Spleen (tissue), 7 donors: Measurements from ENCODE around the gene SGCA.

Source experiments
- POLR2AphosphoS5 ChIP-seq, 3 donors: sonication (generic); formaldehyde crosslinking; IDR thresholded peaks; one replicate each; pipeline ENCODE4 v1.5.1; 2017; ENCODE audit warnings: antibody characterized with exemption in 3 of 3
- TF ChIP-seq, protein P1 (sequence below), 11 experiments: fragments of 200-600 bp in 7 of 11; fragments of 450-650 bp in 4 of 11; sonication (generic) in 4 of 11; IDR thresholded peaks in 8 of 11; conservative IDR thresholded peaks in 3 of 11; 1 replicate in 7 of 11; 2 replicates in 4 of 11; pipeline versions ENCODE4 v1.4.0 to v1.8.0; 2016 to 2021; ENCODE audit warnings: antibody characterized with exemption in 11 of 11, inconsistent platforms in 4 of 11, mild to moderate bottlenecking in 1 of 11
- donor health status: DM: no; HTN: no; CAD: no; lungs with moderate emphysema.
- donor health status: DM: no; HTN: no; CAD: no.
- donor health status: DM: no; HTN: no; CAD: no.

DNA sequence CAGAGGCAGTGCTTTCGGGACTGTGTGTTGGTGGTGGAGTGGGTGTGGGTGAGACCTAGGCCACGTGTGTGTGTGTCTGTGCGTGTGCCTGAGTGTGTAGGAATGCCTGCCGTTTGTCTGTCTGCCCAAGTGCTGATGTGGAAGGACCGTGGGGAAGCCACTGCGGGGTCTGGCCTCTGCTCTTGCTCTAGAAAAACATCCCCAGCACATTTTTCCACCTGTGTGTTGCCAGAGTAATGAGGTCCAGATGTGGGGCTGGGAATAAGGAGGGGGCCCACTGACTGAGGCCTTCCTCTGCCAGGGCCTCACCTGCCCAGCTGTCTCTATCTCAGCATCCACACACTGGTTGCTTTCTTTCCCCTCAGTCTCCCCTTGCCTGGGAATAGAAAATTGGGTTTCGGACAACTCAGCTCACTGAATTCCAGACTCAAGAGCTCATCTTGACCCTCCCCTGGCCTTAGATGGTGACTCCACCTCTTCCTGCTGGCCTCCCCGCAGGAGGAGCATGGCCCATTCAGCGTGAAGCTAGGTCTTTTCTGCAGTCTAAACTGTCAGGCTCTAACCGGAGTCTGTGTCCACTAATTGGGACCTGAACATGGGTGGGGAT is 7.6 kb downstream of the SGCA start:
- TF ChIP-seq, protein P1, sequence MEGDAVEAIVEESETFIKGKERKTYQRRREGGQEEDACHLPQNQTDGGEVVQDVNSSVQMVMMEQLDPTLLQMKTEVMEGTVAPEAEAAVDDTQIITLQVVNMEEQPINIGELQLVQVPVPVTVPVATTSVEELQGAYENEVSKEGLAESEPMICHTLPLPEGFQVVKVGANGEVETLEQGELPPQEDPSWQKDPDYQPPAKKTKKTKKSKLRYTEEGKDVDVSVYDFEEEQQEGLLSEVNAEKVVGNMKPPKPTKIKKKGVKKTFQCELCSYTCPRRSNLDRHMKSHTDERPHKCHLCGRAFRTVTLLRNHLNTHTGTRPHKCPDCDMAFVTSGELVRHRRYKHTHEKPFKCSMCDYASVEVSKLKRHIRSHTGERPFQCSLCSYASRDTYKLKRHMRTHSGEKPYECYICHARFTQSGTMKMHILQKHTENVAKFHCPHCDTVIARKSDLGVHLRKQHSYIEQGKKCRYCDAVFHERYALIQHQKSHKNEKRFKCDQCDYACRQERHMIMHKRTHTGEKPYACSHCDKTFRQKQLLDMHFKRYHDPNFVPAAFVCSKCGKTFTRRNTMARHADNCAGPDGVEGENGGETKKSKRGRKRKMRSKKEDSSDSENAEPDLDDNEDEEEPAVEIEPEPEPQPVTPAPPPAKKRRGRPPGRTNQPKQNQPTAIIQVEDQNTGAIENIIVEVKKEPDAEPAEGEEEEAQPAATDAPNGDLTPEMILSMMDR (IDR thresholded peaks at IDR 0.05 in 8 of 11, conservative IDR thresholded peaks at IDR 0.05 in 3 of 11), result no peak
- no peak for TF ChIP-seq POLR2AphosphoS5 (IDR thresholded peaks at IDR 0.05)
